Measurements from ENCODE around the gene SETBP1.

Gene SETBP1

DNA sequence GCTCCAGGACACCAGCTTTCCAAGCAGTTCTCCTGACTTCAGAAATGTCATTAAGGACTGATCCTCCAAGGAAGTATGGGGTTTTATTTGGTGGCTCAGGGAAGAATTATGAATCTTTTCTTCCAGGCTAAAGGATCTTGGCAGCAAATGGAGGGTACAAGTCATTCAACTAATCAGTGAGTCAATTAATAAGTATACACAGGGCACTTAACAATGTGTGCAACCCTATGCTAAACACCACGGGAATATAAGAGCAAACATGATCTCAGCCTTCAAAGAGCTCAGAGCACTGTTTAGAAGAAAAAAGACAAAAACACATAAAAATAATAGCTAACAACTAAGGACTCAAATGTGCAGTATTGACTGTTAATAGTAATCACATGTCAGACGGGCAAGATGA lies 234.5 kb downstream of the SETBP1 start:
- no peak for DNase-seq

DNA sequence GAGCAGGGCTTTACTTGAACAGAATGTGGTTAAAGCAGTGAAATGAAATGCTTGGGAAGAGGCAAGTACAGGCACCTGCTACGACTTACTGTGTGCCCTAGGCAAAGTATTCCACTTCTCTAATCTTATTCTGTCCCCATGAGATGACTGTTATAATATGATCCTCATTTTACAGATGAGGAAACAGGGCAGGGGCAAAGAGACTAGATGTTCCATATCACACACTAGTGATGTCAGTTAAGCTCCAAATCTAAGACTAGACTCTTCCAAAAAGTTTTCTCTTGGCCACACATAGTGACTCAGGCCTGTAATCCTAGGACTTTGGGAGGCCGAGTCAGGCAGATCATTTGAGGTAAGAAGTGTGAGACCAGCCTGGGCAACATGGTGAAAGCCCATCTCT lies 235.0 kb downstream of the SETBP1 start:
- no peak for DNase-seq

DNA sequence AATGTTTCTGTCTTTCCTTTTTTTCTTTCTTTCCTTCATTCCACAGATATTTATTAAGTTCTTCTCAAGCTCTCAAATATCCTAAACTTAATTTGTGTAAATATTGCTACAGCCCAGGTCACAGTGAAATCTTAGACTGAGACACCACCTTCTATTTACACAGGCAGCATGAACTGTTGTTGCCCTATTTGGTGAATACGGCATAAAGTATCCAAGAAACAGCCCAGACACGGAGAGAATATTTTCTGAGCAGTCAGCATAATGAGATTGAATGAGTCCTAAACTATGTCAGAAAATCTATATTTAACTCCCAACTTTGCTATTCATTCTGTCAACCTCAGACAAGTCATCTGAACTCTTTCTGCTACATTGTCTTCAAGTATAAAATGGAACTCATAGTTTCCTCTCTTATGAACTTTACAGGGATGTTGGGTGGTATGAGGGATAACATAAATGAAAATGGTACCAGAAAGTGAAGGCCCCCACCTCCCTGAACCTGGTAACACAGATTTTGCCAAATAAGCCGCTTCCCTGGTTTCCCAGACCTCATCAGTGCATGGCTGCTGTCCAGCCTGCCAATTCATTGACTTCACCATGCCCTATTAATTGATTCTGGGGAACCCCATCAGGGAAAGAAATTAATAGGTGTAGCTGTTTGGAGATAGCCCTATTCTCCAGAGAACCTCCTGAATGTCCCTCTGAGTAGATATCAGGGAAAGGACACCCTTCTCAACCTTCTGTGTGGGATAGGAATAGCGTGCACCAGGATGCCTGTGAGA lies 235.9 kb downstream of the SETBP1 start:
- no peak for DNase-seq

DNA sequence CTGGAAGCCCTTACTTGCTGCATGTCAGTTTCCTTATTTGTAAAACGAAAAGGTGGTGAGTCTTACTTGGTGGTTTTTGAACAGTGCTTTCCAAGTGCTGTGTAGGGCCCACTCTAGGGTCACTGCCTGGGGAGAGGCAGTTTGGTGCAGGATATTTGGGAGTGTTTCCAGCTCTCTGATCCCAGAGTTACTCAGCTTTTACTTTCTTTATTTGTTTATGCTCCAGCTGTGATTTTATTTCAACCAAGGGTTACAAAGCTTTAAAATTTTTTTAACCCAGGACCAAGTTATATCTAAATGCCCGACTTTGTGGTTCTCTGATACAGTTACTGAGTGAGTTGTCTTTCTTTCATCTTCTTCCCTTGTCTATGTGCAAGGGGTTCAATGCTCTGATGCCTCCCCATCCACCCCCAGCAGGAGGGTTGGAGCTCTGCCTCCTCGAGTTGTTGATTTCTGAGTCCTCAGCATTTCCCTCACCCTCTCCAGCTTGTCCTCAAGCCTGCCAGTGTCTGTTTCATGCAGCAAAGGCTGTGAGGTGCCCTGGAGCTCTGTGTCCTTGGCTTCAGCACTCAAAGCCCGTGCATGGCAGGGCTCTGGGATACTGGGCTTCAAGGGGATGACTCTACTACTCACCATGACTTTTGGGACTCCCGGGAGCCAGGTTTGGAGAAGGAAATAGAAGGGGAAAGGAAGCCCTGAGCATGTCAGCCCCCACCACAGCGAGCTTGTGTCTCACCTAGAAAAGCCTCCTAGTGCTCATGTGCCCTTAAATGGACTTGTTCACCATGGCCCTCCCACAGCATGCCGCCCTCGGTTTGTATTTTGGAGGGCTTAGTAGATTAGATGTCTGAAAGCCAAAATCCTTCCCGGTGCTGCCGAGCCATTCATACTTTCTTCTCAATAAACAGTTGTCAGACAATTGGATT lies 236.8 kb downstream of the SETBP1 start:
- DNase-seq, result no peak

DNA sequence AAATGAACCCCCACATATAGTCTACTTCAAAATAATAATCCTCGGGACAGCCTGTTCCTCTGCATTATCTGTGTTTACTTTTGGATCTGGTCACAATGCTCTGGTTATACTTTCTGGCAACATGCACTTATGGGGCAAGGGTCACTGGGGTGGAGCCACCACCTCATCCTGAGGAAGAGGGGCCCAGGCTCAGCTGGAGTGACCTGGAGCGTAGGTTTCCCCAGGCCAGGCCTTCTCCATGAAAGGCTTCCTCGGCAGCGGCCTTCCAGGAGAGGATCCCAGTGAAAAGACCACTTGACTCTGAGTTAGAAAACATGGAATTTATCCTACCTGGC lies 237.4 kb downstream of the SETBP1 start:
- no peak for DNase-seq

DNA sequence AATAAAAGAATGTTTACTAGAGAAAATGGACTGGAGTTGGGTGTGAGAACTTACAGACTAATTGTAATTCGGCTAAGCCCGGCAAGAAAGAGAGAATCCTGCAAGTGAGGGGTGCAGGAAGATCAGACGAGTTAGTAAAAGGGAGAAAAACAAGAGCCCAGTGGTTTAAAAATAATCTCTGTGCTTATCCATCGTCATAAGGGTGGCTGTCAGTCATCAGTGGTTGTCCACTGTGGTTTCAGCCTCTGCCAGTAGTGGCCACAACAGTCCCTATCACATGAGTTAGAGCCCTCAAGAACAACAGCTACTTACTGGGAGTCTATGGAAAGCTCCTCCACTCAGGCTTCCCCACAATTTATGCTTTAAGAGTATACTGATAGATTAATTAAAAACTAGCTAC lies 239.8 kb downstream of the SETBP1 start:
- no peak for DNase-seq

DNA sequence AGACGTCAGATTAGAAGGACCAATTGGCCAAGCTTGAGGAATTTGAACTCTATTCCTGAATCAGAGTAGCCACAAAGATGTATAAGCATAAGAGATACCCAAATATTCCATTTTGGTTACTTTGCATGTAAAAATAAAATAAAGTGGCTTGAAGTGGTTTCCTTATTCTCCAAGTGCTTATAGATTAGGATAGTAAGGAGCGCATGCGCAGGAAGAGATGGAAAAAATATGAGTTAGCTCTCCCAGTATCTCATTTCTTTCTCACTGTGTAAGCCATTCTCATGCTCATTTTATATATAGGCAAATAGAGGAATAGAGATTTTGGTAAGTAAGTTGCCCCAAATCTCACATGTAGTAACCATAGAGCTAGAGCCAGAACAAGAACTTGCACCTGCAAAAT lies 241.3 kb downstream of the SETBP1 start:
- DNase-seq, result no peak

DNA sequence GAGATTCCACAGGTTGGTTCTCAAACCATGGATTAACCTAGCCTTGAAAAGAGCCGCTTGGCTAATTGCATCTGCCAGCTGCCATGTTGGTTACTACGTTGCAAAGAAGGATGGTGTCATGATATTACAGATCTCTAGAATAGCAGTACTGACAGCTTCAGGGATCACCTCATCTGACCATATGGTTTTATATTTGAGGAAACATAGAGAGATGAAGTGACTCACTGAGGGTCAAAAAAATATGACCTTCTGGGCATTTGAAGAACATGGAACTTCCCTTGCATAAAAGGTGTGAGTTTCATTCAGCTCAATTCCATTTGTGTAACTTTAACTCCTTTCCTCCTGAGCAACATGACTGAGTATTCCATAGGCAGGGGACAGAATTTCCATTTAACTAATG lies 242.3 kb downstream of the SETBP1 start:
- no peak for DNase-seq

DNA sequence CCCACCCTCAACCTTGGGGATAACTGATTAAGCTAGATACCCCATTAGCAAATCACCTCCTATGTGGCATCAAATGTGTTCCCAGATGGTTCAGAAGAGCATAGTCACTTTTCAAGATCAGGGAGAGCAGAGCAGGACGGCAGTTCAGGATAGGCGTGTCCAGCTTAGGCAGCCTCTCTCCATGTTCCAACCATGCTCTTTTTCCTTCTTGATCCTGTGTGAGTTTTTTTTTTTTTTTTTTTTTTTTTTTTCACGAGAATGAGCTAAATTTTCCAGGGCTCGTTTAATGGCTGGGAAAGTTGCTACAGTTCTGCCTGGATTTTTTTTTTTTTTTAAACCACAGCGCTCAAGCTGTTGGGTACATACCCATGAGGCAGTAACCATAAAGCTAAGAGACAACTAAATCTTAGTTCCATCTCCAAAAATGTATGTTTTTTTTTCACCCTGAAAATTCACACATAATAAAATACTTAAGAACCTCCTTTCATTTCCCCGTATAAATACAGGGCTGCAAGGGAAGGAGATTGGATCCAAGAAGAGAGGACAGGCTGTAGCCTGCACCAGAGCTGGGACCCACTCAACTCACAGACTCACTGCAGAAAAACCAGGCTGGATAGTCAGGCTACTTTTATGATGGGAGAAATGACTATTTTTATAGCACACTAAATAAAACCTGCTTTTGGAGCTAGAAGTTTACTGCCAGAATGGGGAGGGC lies 244.3 kb downstream of the SETBP1 start:
- no peak for DNase-seq

DNA sequence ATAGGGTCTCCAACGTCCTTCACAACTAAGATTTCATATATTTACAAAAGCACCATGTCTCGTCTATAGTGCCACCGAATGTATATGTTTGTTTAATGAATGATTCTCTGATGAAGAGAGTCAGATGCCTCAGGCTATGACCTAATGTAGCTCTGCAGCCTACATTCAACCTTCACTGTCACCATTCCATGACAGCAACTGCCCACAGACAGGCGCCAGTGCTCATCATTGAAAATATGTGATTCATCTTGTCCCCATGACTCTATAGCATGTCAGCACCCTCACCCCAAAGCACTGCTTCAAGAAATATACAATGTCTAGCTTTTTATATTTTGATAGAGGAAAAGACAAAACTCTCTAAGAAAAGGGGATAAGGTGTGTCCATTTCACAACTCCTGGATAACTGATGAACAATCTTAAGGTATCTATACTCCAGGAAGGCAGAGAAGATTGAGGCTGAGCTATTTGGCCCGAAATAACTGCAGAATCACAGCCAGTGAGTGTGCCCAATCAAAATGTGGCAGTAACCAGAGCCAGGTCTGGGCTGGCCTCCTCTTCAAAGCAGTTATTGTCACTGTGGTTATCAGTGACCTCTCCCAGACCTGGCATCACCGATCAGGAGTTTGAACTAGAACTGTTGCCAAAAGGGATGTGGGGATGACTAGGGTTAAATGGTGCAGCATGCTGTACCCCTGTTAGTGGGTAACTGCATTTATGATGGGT lies 246.6 kb downstream of the SETBP1 start:
- DNase-seq, result peak; percentile 33

DNA sequence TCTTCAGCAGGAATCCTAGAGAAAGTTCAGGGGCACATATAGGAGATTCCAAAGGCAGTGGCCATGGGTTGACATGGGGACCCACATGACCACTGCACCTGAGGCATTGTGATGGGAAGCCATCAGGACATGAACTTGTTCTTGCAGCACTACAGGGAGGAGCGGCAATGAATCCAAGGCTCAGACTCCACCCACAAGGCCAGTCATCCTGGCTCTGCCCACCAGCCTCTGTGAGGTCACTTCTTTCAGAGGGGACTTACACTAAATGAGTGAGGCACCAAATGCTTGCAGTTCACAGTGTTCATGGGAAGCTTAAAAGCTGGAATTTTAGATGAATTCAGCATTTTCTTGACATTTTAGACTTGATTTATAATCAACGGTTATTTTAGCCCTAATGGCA lies 254.2 kb downstream of the SETBP1 start:
- DNase-seq, result no peak

DNA sequence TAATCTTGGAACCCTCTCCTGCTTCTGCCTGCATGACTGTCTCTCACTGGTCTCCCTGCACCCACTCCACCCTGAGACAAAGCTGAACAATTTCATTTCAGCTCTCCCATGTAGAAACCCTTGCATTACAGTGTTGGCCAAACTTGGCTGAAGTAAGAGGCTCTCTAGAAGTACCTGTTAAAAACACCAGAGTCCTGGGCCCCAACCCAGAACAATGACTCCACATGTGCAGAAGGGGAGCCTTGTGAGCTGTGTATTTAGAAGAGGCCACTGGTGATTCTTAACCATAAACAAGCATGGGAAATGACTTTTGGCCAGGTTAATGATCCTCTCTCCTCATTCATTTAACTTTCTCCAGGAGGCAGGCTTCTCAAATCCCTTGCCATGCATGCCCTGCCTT lies 254.8 kb downstream of the SETBP1 start:
- DNase-seq, result no peak

DNA sequence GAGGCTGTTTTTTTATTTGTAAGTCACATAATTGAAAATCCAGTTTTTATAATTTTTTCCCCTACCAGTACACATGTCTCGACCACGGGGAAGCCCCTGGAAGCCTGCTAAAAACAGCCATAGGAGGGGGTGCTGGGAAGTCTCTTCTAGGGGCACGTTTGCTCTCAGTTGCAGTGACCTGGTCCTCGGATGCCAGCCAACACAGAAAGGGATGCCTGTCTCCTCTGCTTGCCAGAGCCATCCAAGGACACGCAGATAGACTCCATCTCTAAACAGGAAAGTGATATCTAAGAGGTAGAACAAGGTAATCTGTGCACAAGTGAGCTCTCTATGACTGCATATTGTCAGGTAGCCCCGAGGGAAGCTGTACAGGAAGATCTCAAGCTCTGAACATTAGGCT lies 255.8 kb downstream of the SETBP1 start:
- DNase-seq, result no peak

DNA sequence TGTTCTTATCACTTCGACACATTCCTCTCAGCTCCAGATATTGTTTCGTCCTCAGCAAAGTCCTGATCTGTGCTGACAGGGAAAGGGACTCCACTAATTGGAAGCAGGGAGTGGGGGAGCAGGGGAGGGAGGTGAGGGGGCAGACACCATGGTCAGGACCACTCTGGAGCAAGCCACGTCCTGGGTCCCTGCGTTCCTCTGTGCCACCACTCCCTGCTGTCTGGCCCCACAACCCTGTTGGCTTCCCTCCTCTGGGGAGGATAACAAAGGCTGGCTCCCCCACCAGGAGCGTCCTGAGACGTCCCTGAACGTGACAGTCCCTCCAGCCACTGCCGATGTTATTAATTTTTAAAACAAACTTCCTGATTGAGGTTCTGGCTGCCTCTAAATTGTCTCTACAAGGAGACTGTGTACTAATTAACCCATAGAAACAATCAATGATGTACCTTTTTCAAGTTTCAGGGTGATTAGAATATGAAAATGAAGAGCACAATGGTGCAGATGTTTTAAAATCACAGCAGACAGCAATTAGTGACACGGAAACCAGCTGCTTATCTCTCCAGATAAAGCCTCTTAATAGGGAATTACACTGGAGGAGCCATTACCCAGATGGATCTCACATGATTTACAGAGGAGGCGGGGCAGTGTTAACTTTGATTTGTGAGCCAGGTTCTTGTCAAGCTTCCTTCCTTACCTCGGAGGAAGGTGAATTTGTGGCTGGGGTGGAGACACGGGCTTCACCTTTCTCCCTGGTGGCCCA lies 257.5 kb downstream of the SETBP1 start:
- DNase-seq, result no peak

DNA sequence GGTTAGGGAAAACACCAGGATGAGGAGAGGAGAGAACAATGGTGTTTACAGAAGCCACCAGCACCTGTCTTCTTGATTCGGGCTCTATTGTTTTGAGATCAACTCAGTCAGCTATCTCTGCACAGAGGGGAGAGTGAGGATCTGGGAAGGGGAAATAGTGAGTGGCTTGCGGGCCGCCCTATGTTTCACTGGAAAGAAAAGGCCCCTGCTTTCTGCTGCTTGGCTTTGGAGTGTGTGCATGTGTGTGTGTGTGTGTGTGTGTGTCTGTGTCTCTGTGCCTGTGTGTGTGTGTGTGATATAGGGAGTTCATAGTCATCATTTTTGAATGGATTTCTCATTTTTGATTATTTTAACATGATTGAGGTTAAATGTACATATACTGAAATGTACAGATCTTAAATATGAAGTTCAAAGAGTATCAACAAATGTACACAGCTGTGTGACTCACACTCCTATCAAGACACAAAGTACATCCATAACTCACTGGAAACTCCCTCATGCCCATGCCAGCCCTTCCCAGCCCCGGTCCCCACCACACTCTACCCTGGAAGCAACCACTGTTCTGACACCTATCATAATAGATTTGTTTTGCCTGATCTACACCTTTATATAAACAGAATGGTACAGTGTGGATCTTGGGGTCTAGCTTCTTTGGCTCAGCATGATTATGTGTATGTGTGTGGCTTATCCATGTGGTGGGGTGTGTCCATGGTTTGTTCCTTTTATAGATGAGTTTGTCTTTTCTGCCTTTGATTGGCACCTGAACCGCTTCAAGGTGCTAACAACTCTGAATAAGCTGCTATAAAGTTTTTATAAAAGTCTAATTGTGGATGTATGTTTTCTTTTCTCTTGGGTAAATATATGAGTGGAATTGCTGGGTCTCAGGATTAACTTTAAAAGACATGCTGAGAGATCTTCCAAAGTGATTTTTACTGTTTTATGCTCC lies 258.3 kb downstream of the SETBP1 start:
- no peak for DNase-seq

DNA sequence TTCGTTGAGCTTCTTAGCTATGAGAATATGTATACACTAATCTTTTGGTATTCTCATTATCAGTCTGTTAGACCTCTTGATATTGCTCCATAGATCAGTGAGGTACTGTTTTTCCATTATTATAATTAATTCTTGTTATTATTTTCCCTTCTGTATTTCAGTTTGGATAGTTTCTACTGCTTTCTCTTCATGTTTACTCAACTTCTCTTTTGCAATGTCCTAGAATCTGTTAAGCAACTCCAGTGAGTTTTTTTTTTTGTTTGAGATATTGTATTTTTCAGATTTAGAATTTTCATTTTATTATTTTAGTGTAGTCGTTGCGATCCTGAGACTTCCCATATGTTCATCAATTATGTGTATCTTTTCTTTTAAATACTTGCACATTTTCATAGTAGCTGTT lies 260.8 kb downstream of the SETBP1 start:
- no peak for DNase-seq

DNA sequence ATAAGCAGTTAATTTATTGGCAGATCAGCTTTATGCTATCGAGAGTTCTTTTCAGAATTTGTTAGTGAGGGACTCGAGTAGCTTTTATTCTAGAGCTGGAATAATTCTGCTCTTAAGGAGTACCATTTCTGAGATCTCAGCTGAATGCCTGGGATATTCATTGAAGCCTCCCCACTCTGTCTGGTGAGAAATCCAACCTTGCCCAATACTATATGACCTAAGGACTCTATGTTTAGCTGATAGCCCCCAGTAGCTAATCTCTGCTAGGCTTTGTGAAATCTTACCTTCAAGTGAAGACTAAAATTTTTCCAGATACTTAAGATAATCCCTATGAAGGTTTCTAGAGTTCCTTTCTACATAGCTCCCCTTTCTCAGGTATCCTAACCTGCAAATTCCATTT lies 261.4 kb downstream of the SETBP1 start:
- DNase-seq, result no peak

DNA sequence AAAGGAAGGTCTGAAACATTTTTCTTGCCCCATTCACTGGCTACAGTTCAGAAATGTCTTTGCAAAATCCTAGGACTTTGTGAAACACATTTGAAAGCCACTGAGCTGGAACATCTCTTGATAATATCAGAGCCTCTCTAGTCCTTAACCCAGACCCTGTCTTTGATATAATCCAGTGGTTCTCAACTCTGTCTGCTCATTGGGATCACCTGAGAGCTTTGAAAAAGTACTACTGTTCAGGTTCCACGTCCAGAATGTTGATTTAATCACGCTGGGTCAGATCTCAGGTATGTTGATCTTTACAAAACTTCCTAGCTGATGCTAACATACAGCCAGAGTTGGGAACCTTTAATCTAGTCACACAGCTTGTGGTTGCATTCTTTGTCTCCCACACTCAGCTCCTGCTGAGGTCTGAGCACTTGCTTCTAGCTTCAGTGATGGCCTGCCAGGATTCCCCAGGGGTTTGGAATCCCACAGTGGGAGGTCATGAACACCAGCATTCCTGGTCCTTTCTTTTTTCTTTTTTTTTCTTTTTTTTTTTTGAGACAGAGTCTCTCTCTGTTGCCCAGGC lies 262.7 kb downstream of the SETBP1 start:
- no peak for DNase-seq

DNA sequence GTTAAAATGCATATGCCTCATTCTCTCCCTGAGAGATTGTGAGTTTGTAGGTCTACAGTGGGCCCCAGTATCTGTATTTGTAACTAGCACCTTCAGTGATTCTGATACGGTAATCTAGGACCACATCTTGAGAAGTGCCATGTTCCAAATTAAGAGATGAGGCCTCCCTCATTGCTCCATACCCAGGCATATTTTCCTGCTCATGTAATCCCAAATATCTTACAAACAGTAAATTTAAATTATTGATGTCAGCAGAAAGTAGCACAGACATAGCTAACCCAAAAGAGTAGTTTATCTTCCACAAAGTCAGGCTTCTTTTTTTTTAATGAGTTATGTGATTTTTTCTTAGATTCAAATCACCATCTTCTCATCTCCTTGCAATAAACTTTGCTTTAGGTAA lies 263.8 kb downstream of the SETBP1 start:
- no peak for DNase-seq

DNA sequence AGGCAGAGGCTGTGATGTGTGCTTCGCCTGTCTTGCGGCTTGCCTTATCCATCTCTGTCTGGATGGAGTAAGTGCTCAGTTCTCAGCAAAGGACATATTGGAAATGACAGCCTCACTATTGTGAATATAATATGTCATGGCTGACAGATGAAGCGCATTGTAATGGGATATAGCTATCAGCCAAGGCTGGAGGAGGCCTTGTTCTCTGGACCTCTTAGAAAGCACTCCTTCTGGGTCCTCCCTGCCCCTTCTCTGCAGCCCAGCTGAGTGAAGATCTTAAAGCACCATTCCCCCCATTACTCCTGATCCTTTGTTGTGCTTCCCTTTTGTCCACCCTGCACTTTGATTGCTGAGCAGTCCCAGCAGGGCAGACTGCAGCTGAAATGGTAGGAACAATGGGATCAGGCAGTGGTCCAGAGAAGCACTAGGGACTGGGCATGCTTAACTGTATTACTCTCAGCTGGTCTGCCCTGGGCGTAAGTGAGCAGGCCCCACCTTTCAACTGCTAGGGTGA lies 265.3 kb downstream of the SETBP1 start:
- no peak for DNase-seq

All from stimulated activated CD4-positive, alpha-beta T cell treated with anti-CD3 and anti-CD28 coated beads, Interleukin-1b, Interleukin-23, amount 100 ng/mL, for 48 hours (primary cell).